GM13977 (cell line): ENCODE data around the gene ELP4.
A peak's percentile ranks its signal among the peaks of the same experiment; 100 is the strongest.

ENCODE experiments used
- DNase-seq: peaks from one replicate; pipeline ENCODE4 v3.0.0; 2012; ENCODE audit warnings: low spot score
- in situ Hi-C: fragments of 300-500 bp; cut with MboI; formaldehyde crosslinking; loops from one replicate; pipeline ENCODE4 v1.12.0; 2022; ENCODE audit warnings: low sequenced_read_pairs, low pct_unique_long_range_greater_than_20kb, mixed read lengths, inconsistent platforms; ENCODE audit not compliant: unreplicated experiment
- TF ChIP-seq, protein P1 (sequence below): IDR thresholded peaks from 2 replicates; pipeline ENCODE4 v1.5.1; 2012; ENCODE audit warnings: mild to moderate bottlenecking, control low read depth; ENCODE audit not compliant: insufficient read depth; ENCODE audit errors: extremely low read depth, missing control alignments

ELP4 gene

GRCh38 chr11:31823644-31824331, 314.2 kb downstream of the ELP4 start:
- in situ Hi-C loops, result loop anchor here (25.0 kb wide), 1 partner anchor 614 kb away; the partner anchor contains the start of gene WT1
- DNase-seq, result peak; percentile 20
- TF ChIP-seq, protein P1, sequence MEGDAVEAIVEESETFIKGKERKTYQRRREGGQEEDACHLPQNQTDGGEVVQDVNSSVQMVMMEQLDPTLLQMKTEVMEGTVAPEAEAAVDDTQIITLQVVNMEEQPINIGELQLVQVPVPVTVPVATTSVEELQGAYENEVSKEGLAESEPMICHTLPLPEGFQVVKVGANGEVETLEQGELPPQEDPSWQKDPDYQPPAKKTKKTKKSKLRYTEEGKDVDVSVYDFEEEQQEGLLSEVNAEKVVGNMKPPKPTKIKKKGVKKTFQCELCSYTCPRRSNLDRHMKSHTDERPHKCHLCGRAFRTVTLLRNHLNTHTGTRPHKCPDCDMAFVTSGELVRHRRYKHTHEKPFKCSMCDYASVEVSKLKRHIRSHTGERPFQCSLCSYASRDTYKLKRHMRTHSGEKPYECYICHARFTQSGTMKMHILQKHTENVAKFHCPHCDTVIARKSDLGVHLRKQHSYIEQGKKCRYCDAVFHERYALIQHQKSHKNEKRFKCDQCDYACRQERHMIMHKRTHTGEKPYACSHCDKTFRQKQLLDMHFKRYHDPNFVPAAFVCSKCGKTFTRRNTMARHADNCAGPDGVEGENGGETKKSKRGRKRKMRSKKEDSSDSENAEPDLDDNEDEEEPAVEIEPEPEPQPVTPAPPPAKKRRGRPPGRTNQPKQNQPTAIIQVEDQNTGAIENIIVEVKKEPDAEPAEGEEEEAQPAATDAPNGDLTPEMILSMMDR, result no peak

- TF ChIP-seq, protein P1, result no peak
- peak; percentile 38 for DNase-seq
- in situ Hi-C loops, result loop anchor here (25.0 kb wide), 1 partner anchor 613 kb away; the partner anchor contains the start of gene WT1
Measured at GRCh38 chr11:31824332-31824878, 314.8 kb downstream of the ELP4 start.

DNA sequence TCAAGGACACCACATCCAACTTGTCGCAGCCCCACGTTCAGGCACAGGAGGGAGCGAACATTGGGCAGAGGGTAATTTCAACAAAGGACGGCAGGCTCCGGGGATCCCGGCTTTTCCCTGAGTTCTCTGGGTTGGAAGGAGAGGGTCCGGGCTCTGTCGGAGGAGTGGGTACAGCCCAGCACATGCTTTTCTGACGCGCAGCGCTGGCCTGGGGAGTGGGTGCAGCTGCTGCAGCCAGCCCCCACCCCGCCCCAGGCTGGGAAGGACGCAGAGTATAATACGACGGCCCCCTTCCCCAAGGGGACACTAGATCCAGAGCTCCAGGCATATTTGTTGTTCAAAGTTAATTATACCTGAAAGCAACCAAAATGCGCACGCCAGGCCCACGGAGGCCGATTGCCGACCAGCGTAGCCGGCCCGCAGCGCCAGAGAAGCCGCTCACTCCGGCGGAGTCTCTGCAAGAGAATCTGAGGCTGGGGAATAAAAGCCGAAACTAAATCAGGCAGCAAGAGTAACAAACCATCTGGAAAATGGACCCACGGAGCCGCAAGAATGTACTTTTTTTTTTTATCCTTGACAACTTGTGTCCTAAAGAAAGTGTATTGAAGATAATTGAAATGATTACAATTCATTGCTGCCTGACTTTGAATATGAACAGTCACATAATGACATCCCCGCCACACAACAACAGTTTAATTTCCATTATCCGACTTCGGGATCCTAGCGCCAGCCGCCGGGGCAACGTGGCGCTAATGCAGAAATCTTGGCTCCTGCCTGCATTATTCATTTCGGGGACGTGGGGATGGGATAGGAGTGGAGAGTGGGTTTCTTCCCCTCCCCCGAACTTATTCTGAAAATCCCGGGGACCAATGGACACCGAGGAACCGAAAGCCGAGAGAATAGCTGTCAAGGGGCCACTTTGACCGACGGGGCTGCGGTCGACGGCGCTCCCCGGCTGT, 315.6 kb downstream of the ELP4 start:
- TF ChIP-seq, protein P1, result no peak
- in situ Hi-C loops, result loop anchor here (25.0 kb wide), 1 partner anchor 612 kb away; the partner anchor contains the start of gene WT1
- DNase-seq, result peak; percentile 24

DNA sequence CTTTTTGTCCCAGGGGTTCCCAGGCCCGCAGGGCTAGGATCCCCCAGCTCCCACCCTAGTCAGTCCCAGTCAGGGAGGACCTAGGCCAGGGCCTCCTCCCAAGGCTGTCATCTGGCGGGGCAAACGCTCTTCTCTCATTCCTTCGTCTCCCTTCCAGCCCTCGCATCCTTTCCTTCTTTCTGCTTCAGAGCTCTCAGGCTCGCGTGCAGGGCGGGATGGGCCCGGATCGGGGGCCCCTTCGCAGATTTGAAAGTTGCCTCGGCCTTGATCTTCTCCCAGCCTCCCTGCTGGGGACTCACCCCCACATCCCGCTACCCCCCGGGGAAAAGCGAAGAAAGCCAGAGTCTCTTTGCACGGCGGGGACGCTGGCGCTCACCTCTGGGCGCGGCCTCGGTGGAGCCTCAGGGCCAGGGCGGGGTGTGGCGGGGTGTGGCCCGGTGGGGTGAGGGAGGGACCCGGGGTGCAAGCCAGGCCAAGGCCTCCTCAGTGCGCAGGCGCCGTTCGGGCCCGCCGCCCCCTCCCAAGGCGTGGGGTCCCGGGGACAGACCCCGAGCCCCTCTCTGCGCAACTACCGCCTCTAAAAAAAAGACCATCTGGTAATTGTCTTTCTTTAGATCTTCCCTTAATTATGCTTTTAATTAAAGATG, 316.4 kb downstream of the ELP4 start:
- TF ChIP-seq, protein P1, result no peak
- in situ Hi-C loops, result no loop called here
- DNase-seq, result peak; percentile 31

GRCh38 chr11:31826536-31827438, 317.2 kb downstream of the ELP4 start:
- DNase-seq, result peak; percentile 37
- in situ Hi-C loops, result no loop called here
- TF ChIP-seq, protein P1, result no peak
